ENCODE data around the gene SLC22A7.

Gene SLC22A7

GRCh38 chr6:43290339-43290904, 7.6 kb upstream of the SLC22A7 start:
- no peak overlapping the region for H3K4me3 ChIP-seq (ENCODE audit: low read depth, low read length)
- TF ChIP-seq CTCF (IDR thresholded peaks at IDR 0.05; ENCODE audit: borderline replicate concordance, insufficient read depth, low read depth, low read length) = no peak

GRCh38 chr6:43290905-43291355, 7.1 kb upstream of the SLC22A7 start:
- TF ChIP-seq CTCF (IDR thresholded peaks at IDR 0.05; ENCODE audit: borderline replicate concordance, insufficient read depth, low read depth, low read length) = no peak
- no peak overlapping the region for H3K4me3 ChIP-seq (ENCODE audit: low read depth, low read length)

GRCh38 chr6:43291708-43292107, 6.4 kb upstream of the SLC22A7 start:
- no peak for TF ChIP-seq CTCF (IDR thresholded peaks at IDR 0.05; ENCODE audit: borderline replicate concordance, insufficient read depth, low read depth, low read length)
- no peak overlapping the region for H3K4me3 ChIP-seq (ENCODE audit: low read depth, low read length)

- no peak for TF ChIP-seq CTCF (IDR thresholded peaks at IDR 0.05; ENCODE audit: borderline replicate concordance, insufficient read depth, low read depth, low read length)
- no peak overlapping the region for H3K4me3 ChIP-seq (ENCODE audit: low read depth, low read length)
These were observed 5.7 kb upstream of the SLC22A7 start for GRCh38 chr6:43292341-43292740.

- no peak overlapping the region for H3K4me3 ChIP-seq (ENCODE audit: low read depth, low read length)
- TF ChIP-seq CTCF (IDR thresholded peaks at IDR 0.05; ENCODE audit: borderline replicate concordance, insufficient read depth, low read depth, low read length) = no peak
These were observed 5.2 kb upstream of the SLC22A7 start for GRCh38 chr6:43292763-43293318.

- no peak for TF ChIP-seq CTCF (IDR thresholded peaks at IDR 0.05; ENCODE audit: borderline replicate concordance, insufficient read depth, low read depth, low read length)
- no peak overlapping the region for H3K4me3 ChIP-seq (ENCODE audit: low read depth, low read length)
These were observed 4.4 kb upstream of the SLC22A7 start for GRCh38 chr6:43293698-43294097.

GRCh38 chr6:43294536-43294935, 3.5 kb upstream of the SLC22A7 start:
- no peak for TF ChIP-seq CTCF (IDR thresholded peaks at IDR 0.05; ENCODE audit: borderline replicate concordance, insufficient read depth, low read depth, low read length)
- H3K4me3 ChIP-seq (ENCODE audit: low read depth, low read length) = no peak overlapping the region
